Activated B cell treated with CpG ODN at 0.5 μM for 24 hours (primary cell): ENCODE measurements around the gene GIMAP4. TPM values are rescaled to one million over a fixed set of nuclear protein-coding genes. Genes with fewer than 3 reads are reported as not detected.

Source experiments
- ATAC-seq: fragments of 200-7000 bp; cut with Tn5 transposase; one replicate; pipeline ENCODE4 v1.10.0; 2021; ENCODE audit warnings: low read depth, mild to moderate bottlenecking, moderate library complexity
- CTCF ChIA-PET: fragments of 350-600 bp; sonication (Branson Sonifier 250); formaldehyde crosslinking; loops from one replicate; lab custom pipeline; 2021; ENCODE audit warnings: antibody characterized with exemption; lab: Charles Lee
- POLR2A ChIA-PET: fragments of 350-600 bp; sonication (Branson Sonifier 250); formaldehyde crosslinking; loops from one replicate; lab custom pipeline; 2021; ENCODE audit warnings: antibody characterized with exemption; lab: Charles Lee
- DNase-seq: peaks from one replicate; pipeline ENCODE4 v3.0.0; 2022
- H3K27ac Mint-ChIP-seq: one replicate; pipeline ENCODE4 v1.8.0; 2020; ENCODE audit warnings: mixed read lengths
- H3K27me3 Mint-ChIP-seq: one replicate; pipeline ENCODE4 v1.8.0; 2021; ENCODE audit warnings: mixed read lengths
- H3K36me3 Mint-ChIP-seq: one replicate; pipeline ENCODE4 v1.8.0; 2021; ENCODE audit warnings: low read depth, mixed read lengths
- H3K4me1 Mint-ChIP-seq: one replicate; pipeline ENCODE4 v1.8.0; 2021; ENCODE audit warnings: mixed read lengths
- H3K4me3 Mint-ChIP-seq: one replicate; pipeline ENCODE4 v1.8.0; 2020; ENCODE audit warnings: mild to moderate bottlenecking, mixed read lengths
- H3K9me3 Mint-ChIP-seq: one replicate; pipeline ENCODE4 v1.8.0; 2020; ENCODE audit warnings: mixed read lengths
- intact Hi-C: fragments of 100-400 bp; cut with micrococcal nuclease; formaldehyde crosslinking; loops from one replicate; pipeline ENCODE4 v1.15.1; 2024
- total RNA-seq: library from RNA; stranded (reverse); gene quantifications from 2 replicates; pipeline ENCODE4 v1.2.3, GENCODE V29; 2022
- TF ChIP-seq, protein P1 (sequence below): fragments of 200-600 bp; IDR thresholded peaks from one replicate; pipeline ENCODE4 v1.8.0; 2022; ENCODE audit warnings: antibody characterized with exemption, mild to moderate bottlenecking

GIMAP4 gene
- total RNA-seq, 1 donor from 2014 or later: 0.40 TPM

DNA sequence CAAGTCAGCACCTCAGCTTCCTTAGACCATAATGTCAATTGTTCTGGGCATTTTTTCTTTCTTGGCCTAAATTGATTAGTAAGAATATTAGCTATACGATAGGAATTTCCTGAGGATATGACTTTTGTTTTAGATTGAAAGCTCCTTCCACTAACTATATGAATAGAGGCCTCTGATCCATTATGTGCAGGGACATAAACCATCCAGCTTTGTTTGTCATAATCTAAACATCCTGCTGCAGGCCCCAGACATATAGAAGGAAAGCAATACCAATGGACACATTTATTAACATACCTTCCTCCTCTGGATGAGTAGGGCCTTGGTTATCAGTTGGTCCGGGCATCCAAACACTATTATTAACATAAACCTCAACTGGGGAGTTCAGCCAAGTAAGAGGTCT is 4.3 kb upstream of the GIMAP4 start:
- ChIA-PET CTCF (no interaction called here), POLR2A (no interaction called here)
- DNase-seq: no peak
- Mint-ChIP-seq H3K27me3 (peaks cover 2% of the 10 kb centered on the region), H3K36me3 (no peaks in the 10 kb centered on the region), H3K4me1 (no peaks in the 10 kb centered on the region), H3K27ac (no peak overlapping the region), H3K9me3 (peaks cover 26% of the 10 kb centered on the region), H3K4me3 (no peak overlapping the region)
- TF ChIP-seq, protein P1, sequence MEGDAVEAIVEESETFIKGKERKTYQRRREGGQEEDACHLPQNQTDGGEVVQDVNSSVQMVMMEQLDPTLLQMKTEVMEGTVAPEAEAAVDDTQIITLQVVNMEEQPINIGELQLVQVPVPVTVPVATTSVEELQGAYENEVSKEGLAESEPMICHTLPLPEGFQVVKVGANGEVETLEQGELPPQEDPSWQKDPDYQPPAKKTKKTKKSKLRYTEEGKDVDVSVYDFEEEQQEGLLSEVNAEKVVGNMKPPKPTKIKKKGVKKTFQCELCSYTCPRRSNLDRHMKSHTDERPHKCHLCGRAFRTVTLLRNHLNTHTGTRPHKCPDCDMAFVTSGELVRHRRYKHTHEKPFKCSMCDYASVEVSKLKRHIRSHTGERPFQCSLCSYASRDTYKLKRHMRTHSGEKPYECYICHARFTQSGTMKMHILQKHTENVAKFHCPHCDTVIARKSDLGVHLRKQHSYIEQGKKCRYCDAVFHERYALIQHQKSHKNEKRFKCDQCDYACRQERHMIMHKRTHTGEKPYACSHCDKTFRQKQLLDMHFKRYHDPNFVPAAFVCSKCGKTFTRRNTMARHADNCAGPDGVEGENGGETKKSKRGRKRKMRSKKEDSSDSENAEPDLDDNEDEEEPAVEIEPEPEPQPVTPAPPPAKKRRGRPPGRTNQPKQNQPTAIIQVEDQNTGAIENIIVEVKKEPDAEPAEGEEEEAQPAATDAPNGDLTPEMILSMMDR: no peak
- no peak for ATAC-seq
- intact Hi-C loops: no loop called here

DNA sequence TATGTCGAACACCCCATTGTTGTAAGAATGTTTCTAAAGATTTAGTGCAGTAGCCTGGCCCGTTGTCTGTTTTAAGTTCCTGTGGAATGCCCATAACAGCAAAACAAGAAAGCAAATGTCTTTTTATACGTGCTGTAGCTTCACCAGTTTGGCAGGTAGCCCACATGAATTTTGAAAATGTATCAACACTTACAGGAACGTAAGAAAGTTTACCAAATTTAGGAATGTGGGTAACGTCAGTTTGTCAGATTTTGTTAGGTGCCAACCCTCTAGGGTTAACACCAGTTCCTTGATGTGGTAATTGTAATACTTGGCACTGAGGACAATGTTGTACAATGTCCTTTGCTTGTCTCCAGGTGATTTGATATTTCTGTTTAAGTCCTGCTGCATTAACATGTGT is 3.2 kb upstream of the GIMAP4 start:
- no peak for ATAC-seq
- intact Hi-C loops: no loop called here
- POLR2A ChIA-PET: no interaction called here
- Mint-ChIP-seq H3K4me1 (no peaks in the 10 kb centered on the region), H3K4me3 (no peak overlapping the region), H3K27ac (no peak overlapping the region), H3K36me3 (no peaks in the 10 kb centered on the region), H3K27me3 (peaks cover 2% of the 10 kb centered on the region), H3K9me3 (peaks cover 17% of the 10 kb centered on the region)
- no peak for DNase-seq
- TF ChIP-seq, protein P1: no peak
- CTCF ChIA-PET: no interaction called here

DNA sequence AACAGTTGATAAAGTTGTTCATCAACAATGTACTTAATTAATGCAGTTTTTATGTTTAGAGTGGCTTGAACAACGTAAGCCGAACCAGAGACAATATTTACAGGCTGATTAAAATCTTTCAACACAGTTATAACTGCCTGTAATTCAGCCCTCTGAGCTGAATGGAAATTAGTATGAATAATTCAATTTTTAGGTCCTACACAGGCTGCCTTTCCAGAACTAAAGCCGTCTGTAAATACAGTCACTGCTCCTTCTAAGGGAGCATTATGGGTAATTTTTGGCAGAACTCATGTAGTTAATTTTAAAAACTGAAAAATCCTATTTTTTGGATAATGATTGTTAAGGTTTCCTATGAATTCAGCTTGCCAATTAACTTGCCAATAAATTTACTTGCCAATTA is 2.6 kb upstream of the GIMAP4 start:
- no peaks in the 10 kb centered on the region for H3K4me1 Mint-ChIP-seq
- H3K27ac Mint-ChIP-seq: no peak overlapping the region
- peaks cover 15% of the 10 kb centered on the region for H3K9me3 Mint-ChIP-seq
- ChIA-PET POLR2A (no interaction called here), CTCF (no interaction called here)
- ATAC-seq (no peak), DNase-seq (no peak)
- H3K4me3 Mint-ChIP-seq: no peak overlapping the region
- no peaks in the 10 kb centered on the region for H3K36me3 Mint-ChIP-seq
- TF ChIP-seq, protein P1: no peak
- intact Hi-C loops: no loop called here
- H3K27me3 Mint-ChIP-seq: peaks cover 2% of the 10 kb centered on the region

DNA sequence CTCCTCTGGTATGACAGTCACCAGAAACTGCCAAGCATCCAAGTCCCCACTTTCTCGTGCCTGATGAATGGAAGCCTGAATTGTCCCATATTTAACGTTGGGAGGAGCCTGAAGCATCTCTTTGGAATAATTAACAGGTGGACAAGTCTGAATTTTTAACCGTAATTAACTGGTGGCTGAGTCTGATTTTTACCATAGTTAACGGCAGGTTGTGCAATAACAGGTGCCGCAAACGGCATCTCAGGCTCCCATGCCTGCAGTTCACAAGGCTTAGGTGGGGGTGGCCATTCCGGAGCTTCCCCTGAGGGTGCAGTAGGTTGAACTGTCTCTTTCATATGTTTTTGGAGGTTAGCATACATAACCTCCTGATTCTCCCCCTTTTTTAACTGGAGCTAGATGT is 2.0 kb upstream of the GIMAP4 start:
- POLR2A ChIA-PET: no interaction called here
- no peaks in the 10 kb centered on the region for H3K4me1 Mint-ChIP-seq
- TF ChIP-seq, protein P1: no peak
- H3K4me3 Mint-ChIP-seq: no peak overlapping the region
- no peak for ATAC-seq
- no peak for DNase-seq
- H3K27ac Mint-ChIP-seq: no peak overlapping the region
- no peaks in the 10 kb centered on the region for H3K36me3 Mint-ChIP-seq
- intact Hi-C loops: no loop called here
- CTCF ChIA-PET: no interaction called here
- peaks cover 2% of the 10 kb centered on the region for H3K27me3 Mint-ChIP-seq
- H3K9me3 Mint-ChIP-seq: peaks cover 15% of the 10 kb centered on the region

DNA sequence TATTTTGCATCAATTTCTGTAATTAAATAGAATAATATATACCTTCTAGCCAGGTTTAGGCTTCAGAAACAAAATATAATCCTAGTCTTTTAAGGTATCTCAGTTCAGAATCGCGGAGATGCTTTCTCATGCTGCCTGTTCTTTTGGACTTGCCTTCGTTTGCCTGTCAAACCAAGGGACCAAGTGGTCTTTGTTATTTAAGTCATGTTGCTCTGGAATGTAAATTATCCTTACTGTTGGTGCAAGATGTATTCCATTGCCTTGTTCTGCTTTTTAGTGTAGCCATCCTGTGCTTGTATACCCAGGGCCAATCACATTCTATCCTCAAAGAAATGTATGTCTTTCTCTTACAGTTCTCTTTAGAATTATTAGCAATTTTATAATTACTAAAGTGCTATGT is 1.1 kb upstream of the GIMAP4 start:
- intact Hi-C loops: no loop called here
- ChIA-PET CTCF (no interaction called here), POLR2A (no interaction called here)
- Mint-ChIP-seq H3K36me3 (no peaks in the 10 kb centered on the region), H3K4me1 (no peaks in the 10 kb centered on the region), H3K27ac (no peak overlapping the region), H3K27me3 (peaks cover 2% of the 10 kb centered on the region), H3K4me3 (no peak overlapping the region), H3K9me3 (peaks cover 8% of the 10 kb centered on the region)
- ATAC-seq (no peak), DNase-seq (no peak)
- TF ChIP-seq, protein P1: no peak
